ENCODE results near the gene L1TD1.

L1TD1 gene

DNA sequence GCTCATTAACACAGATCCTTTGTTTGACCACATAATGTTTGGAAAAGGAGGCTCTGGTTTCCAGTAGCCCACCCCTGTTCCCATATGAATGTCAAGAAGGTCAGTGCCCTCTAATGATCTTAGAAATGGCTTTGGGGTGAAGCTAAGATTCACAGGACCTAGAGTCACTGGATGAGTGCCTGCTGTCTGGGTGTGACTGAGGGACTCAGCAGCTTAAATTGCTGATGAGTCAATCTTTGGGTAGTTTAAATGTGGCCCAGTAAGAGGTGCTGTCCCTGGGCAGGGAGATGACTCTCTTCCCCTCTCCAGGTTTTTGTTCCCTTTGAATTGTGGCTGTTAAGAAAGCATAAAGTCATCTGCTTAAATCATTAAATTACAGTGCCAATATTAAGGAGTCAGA lies 50.6 kb downstream of the L1TD1 start:
- Mint-ChIP-seq H3K9me3 (peaks cover 4% of the 10 kb centered on the region), H3K27ac (no peak overlapping the region), H3K4me3 (no peak overlapping the region), H3K27me3 (ENCODE audit: low read depth) (no peaks in the 10 kb centered on the region), H3K36me3 (ENCODE audit: low read depth) (peaks cover 32% of the 10 kb centered on the region), H3K4me1 (peaks cover 15% of the 10 kb centered on the region)
- TF ChIP-seq, protein P1, sequence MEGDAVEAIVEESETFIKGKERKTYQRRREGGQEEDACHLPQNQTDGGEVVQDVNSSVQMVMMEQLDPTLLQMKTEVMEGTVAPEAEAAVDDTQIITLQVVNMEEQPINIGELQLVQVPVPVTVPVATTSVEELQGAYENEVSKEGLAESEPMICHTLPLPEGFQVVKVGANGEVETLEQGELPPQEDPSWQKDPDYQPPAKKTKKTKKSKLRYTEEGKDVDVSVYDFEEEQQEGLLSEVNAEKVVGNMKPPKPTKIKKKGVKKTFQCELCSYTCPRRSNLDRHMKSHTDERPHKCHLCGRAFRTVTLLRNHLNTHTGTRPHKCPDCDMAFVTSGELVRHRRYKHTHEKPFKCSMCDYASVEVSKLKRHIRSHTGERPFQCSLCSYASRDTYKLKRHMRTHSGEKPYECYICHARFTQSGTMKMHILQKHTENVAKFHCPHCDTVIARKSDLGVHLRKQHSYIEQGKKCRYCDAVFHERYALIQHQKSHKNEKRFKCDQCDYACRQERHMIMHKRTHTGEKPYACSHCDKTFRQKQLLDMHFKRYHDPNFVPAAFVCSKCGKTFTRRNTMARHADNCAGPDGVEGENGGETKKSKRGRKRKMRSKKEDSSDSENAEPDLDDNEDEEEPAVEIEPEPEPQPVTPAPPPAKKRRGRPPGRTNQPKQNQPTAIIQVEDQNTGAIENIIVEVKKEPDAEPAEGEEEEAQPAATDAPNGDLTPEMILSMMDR (IDR thresholded peaks at IDR 0.05; ENCODE audit: unreplicated experiment in 3 of 3) = no peak

GRCh38 chr1:62247391-62248168 lies 52.9 kb downstream of the L1TD1 start:
- Mint-ChIP-seq H3K4me1 (no peaks in the 10 kb centered on the region), H3K27me3 (ENCODE audit: low read depth) (no peaks in the 10 kb centered on the region), H3K36me3 (ENCODE audit: low read depth) (peaks cover 32% of the 10 kb centered on the region), H3K27ac (no peak overlapping the region), H3K9me3 (peaks cover 4% of the 10 kb centered on the region), H3K4me3 (no peak overlapping the region)
- TF ChIP-seq, protein P1 (IDR thresholded peaks at IDR 0.05; ENCODE audit: unreplicated experiment in 3 of 3) = no peak

GRCh38 chr1:62250126-62250726 lies 55.6 kb downstream of the L1TD1 start:
- TF ChIP-seq, protein P1 (IDR thresholded peaks at IDR 0.05; ENCODE audit: unreplicated experiment in 3 of 3) = no peak
- Mint-ChIP-seq H3K27ac (no peak overlapping the region), H3K4me1 (no peaks in the 10 kb centered on the region), H3K4me3 (no peak overlapping the region), H3K27me3 (ENCODE audit: low read depth) (no peaks in the 10 kb centered on the region), H3K36me3 (ENCODE audit: low read depth) (peaks cover 8% of the 10 kb centered on the region), H3K9me3 (peaks cover 3% of the 10 kb centered on the region)

- TF ChIP-seq, protein P1 (IDR thresholded peaks at IDR 0.05; ENCODE audit: unreplicated experiment in 3 of 3) = no peak
- no peak overlapping the region for H3K4me3 Mint-ChIP-seq
- no peak overlapping the region for H3K27ac Mint-ChIP-seq
- H3K27me3 Mint-ChIP-seq (ENCODE audit: low read depth) = no peaks in the 10 kb centered on the region
- peaks cover 9% of the 10 kb centered on the region for H3K36me3 Mint-ChIP-seq (ENCODE audit: low read depth)
- H3K4me1 Mint-ChIP-seq = peaks cover 16% of the 10 kb centered on the region
- no peaks in the 10 kb centered on the region for H3K9me3 Mint-ChIP-seq
Measured at GRCh38 chr1:62259551-62259950, 64.9 kb downstream of the L1TD1 start.

DNA sequence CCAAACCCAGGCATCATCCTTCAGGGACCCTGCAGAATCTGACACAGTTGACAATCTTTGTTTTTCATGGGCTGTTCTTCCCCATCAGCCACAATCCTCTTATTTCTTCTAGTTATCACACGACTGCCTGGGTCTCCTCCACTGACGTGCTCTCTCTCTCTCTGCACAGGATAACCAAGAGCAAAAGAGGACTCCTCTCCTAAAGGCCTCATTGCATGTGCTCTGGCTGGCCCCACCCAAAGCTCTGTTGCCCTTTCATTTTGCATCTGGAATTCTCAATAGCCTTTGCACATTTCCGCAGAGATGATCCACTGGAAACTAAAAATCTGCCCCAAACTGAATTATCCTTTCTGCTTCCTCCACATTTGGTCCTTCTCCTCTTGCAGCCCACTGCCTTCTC lies 66.0 kb downstream of the L1TD1 start:
- peaks cover 9% of the 10 kb centered on the region for H3K36me3 Mint-ChIP-seq (ENCODE audit: low read depth)
- TF ChIP-seq, protein P1 (IDR thresholded peaks at IDR 0.05; ENCODE audit: unreplicated experiment in 3 of 3) = no peak
- H3K27me3 Mint-ChIP-seq (ENCODE audit: low read depth) = no peaks in the 10 kb centered on the region
- H3K27ac Mint-ChIP-seq = peak overlapping the region in 2 of 3 experiments; percentile 16 to 48
- H3K9me3 Mint-ChIP-seq = no peaks in the 10 kb centered on the region
- peaks cover 16% of the 10 kb centered on the region for H3K4me1 Mint-ChIP-seq
- no peak overlapping the region for H3K4me3 Mint-ChIP-seq

Data from nephron (organoid).